ACHN (cell line): ENCODE data around the gene CDH12.
"Not testable (repeated sequence)": the region's sequence is repeated elsewhere in the genome, so short reads cannot be mapped to it uniquely, and the experiment has no call there.

Experiments used
- DNase-seq: peaks from one replicate; pipeline ENCODE4 v3.0.0-alpha.2; 2015
- in situ Hi-C: cut with HindIII; loops from 2 replicates; pipeline ENCODE4 v1.10.0; 2017; ENCODE audit warnings: low sequenced_read_pairs, low pct_ligation_motif_present, low pct_unique_long_range_greater_than_20kb

The CDH12 gene

GRCh38 chr5:22050931-22051330 is 802.2 kb downstream of the CDH12 start:
- in situ Hi-C loops: no loop called here
- DNase-seq: no peak

- no peak for DNase-seq
- in situ Hi-C loops: no loop called here
These were observed 808.9 kb downstream of the CDH12 start for GRCh38 chr5:22044229-22044628.

- no peak for DNase-seq
- in situ Hi-C loops: no loop called here
These were observed 817.1 kb downstream of the CDH12 start for GRCh38 chr5:22036061-22036460.

GRCh38 chr5:22033066-22033465 is 820.1 kb downstream of the CDH12 start:
- in situ Hi-C loops: no loop called here
- no peak for DNase-seq

- in situ Hi-C loops: no loop called here
- no peak for DNase-seq
These were observed 829.4 kb downstream of the CDH12 start for GRCh38 chr5:22023784-22024183.

GRCh38 chr5:22012893-22013292 is 840.3 kb downstream of the CDH12 start:
- DNase-seq, in situ Hi-C loops: not testable (repeated sequence)

GRCh38 chr5:22010808-22011207 is 842.3 kb downstream of the CDH12 start:
- DNase-seq, in situ Hi-C loops: not testable (repeated sequence)

- DNase-seq, in situ Hi-C loops: not testable (repeated sequence)
These were observed 852.0 kb downstream of the CDH12 start for GRCh38 chr5:22001097-22001496.

- in situ Hi-C loops: not testable (repeated sequence)
These were observed 867.3 kb downstream of the CDH12 start for GRCh38 chr5:21985799-21986198.

GRCh38 chr5:21951571-21951970 is 901.6 kb downstream of the CDH12 start:
- in situ Hi-C loops, DNase-seq: not testable (repeated sequence)

More at GRCh38 chr5:21985799-21986198, 867.3 kb downstream of the CDH12 start:
- not testable (repeated sequence) for DNase-seq

- in situ Hi-C loops: no loop called here
- no peak for DNase-seq
These were observed 922.0 kb downstream of the CDH12 start for GRCh38 chr5:21931116-21931515.

- DNase-seq: peak; percentile 47
- in situ Hi-C loops: no loop called here
These were observed 933.6 kb downstream of the CDH12 start for GRCh38 chr5:21919414-21920022.

GRCh38 chr5:21918451-21918850 is 934.7 kb downstream of the CDH12 start:
- DNase-seq: no peak
- in situ Hi-C loops: no loop called here

- DNase-seq: no peak
- in situ Hi-C loops: no loop called here
These were observed 942.4 kb downstream of the CDH12 start for GRCh38 chr5:21910731-21911130.

GRCh38 chr5:21895766-21896350 is 957.3 kb downstream of the CDH12 start:
- no peak for DNase-seq
- in situ Hi-C loops: no loop called here

- DNase-seq: no peak
- in situ Hi-C loops: no loop called here
These were observed 960.0 kb downstream of the CDH12 start for GRCh38 chr5:21893161-21893560.

- DNase-seq: no peak
- in situ Hi-C loops: no loop called here
These were observed 963.6 kb downstream of the CDH12 start for GRCh38 chr5:21889581-21889980.

- no peak for DNase-seq
- in situ Hi-C loops: no loop called here
These were observed 970.9 kb downstream of the CDH12 start for GRCh38 chr5:21882074-21882745.

GRCh38 chr5:21880164-21880563 is 973.0 kb downstream of the CDH12 start:
- in situ Hi-C loops: no loop called here
- DNase-seq: no peak

- DNase-seq: no peak
- in situ Hi-C loops: no loop called here
These were observed 990.2 kb downstream of the CDH12 start for GRCh38 chr5:21862986-21863385.
